GM12878 (cell line): Measurements from ENCODE around the gene SRCAP. TPM values are rescaled to one million over a fixed set of nuclear protein-coding genes. Genes with fewer than 3 reads are reported as not detected.
A peak's percentile ranks its signal among the peaks of the same experiment; 100 is the strongest.

Source experiments
- ATAC-seq: fragments of 200-7000 bp; cut with Tn5 transposase; 3 replicates; pipeline ENCODE4 v1.9.1; 2020; ENCODE audit warnings: mild to moderate bottlenecking, moderate library complexity
- BruUV-seq: library from RNA; stranded (reverse); fragments of 400-500 nt; replicated peaks from 2 replicates; lab custom pipeline; 2021; lab: Mats Ljungman, UMichigan
- CTCF ChIA-PET: fragments of 300-600 bp; sonication (Branson Sonifier 250); formaldehyde crosslinking; extraction: SDS; loops from one replicate; lab custom pipeline; 2021; ENCODE audit warnings: inconsistent platforms; lab: Yijun Ruan, JAX
- POLR2A ChIA-PET: fragments of 350-600 bp; formaldehyde crosslinking; extraction: SDS; loops from one replicate; lab custom pipeline; 2021; ENCODE audit warnings: inconsistent platforms; lab: Charles Lee
- RAD21 ChIA-PET: fragments of 300-600 bp; sonication (Branson Sonifier 250); formaldehyde crosslinking; loops from one replicate; lab custom pipeline; 2023; ENCODE audit warnings: antibody characterized with exemption; ENCODE audit not compliant: unreplicated experiment; lab: Charles Lee
- SMC1A ChIA-PET: fragments of 300-600 bp; sonication (Branson Sonifier 250); formaldehyde crosslinking; loops from one replicate; lab custom pipeline; 2023; ENCODE audit not compliant: unreplicated experiment, uncharacterized antibody; lab: Charles Lee
- DNase-seq: peaks from one replicate; pipeline ENCODE4 v3.0.0-alpha.2; 2011; ENCODE audit warnings: low read depth, low spot score
- FAIRE-seq: peaks from 3 replicates; lab custom pipeline; 2011; peaks lifted over from hg19 to GRCh38; lab: Jason Lieb, UNC
- H2AFZ ChIP-seq: 2 replicates; pipeline ENCODE4 v1.6.0; 2011; ENCODE audit warnings: low read depth, low read length, control low read depth; ENCODE audit not compliant: control insufficient read depth
- H3K27ac ChIP-seq: 2 replicates; pipeline ENCODE4 v1.5.1; 2011; ENCODE audit warnings: control low read depth; ENCODE audit not compliant: control insufficient read depth, insufficient read depth
- H3K27me3 ChIP-seq, 2 experiments: replicated peaks in 1 of 2; 2 replicates each; pipeline versions ENCODE4 v1.6.0 to v1.6.1; 2011; ENCODE audit warnings: low read length in 1 of 2; ENCODE audit not compliant: control insufficient read depth in 2 of 2, insufficient read depth in 2 of 2
- H3K36me3 ChIP-seq, 2 experiments: 2 replicates each; pipeline ENCODE4 v1.5.1; 2011; ENCODE audit warnings: low read length in 1 of 2; ENCODE audit not compliant: control insufficient read depth in 2 of 2, insufficient read depth in 2 of 2
- H3K4me1 ChIP-seq: 2 replicates; pipeline ENCODE4 v1.6.1; 2011; ENCODE audit warnings: mild to moderate bottlenecking, low read length, moderate library complexity, mixed read lengths; ENCODE audit not compliant: control insufficient read depth, insufficient read depth
- H3K4me2 ChIP-seq: 2 replicates; pipeline ENCODE4 v1.6.0; 2011; ENCODE audit warnings: control low read depth; ENCODE audit not compliant: control insufficient read depth, insufficient read depth
- H3K4me3 ChIP-seq: fragments of 200-600 bp; sonication (generic); 2 replicates; pipeline ENCODE4 v1.5.1; 2016
- H3K79me2 ChIP-seq: 2 replicates; pipeline ENCODE4 v1.6.0; 2011; ENCODE audit warnings: low read length; ENCODE audit not compliant: control insufficient read depth, insufficient read depth
- H3K9ac ChIP-seq: 2 replicates; pipeline ENCODE4 v1.8.0; 2011; ENCODE audit warnings: low read length, control low read depth, mixed read lengths; ENCODE audit not compliant: control insufficient read depth, insufficient read depth
- H3K9me3 ChIP-seq: replicated peaks from 3 replicates; pipeline ENCODE4 v1.5.1; 2011; ENCODE audit warnings: mild to moderate bottlenecking, low read length; ENCODE audit not compliant: control insufficient read depth, insufficient read depth
- H4K20me1 ChIP-seq: 2 replicates; pipeline ENCODE4 v1.6.0; 2011; ENCODE audit not compliant: control insufficient read depth, insufficient read depth
- BCL11A ChIP-seq: IDR thresholded peaks from 2 replicates; pipeline ENCODE4 v1.6.1; 2011; ENCODE audit warnings: low read depth, low read length
- BHLHE40 ChIP-seq, 2 experiments: fragments of 450-650 bp in 1 of 2; IDR thresholded peaks; 2 replicates each; pipeline ENCODE4 v1.6.1; 2011 to 2017; ENCODE audit warnings: low read depth in 2 of 2, borderline replicate concordance in 1 of 2, improper control_type of control experiment in 1 of 2, low read length in 1 of 2, mild to moderate bottlenecking in 1 of 2
- BMI1 ChIP-seq: fragments of 450-650 bp; IDR thresholded peaks from 2 replicates; pipeline ENCODE4 v1.6.1; 2016; ENCODE audit warnings: mild to moderate bottlenecking, moderate library complexity, borderline replicate concordance
- CBX3 ChIP-seq: fragments of 200-600 bp; sonication (generic); IDR thresholded peaks from 2 replicates; pipeline ENCODE4 v1.6.1; 2016; ENCODE audit warnings: low read depth, borderline replicate concordance
- EED ChIP-seq: sonication (generic); IDR thresholded peaks from 2 replicates; pipeline ENCODE4 v1.6.1; 2016; ENCODE audit warnings: antibody characterized with exemption, low read depth
- FOS ChIP-seq: IDR thresholded peaks from 3 replicates; pipeline ENCODE4 v1.6.1; 2011; ENCODE audit warnings: borderline replicate concordance; ENCODE audit not compliant: insufficient read length; ENCODE audit errors: extremely low read depth
- HDAC6 ChIP-seq: fragments of 200-600 bp; sonication (generic); IDR thresholded peaks from one replicate; pipeline ENCODE4 v1.8.0; 2017; ENCODE audit warnings: antibody characterized with exemption; ENCODE audit not compliant: unreplicated experiment
- MXI1 ChIP-seq: fragments of 150-350 bp; IDR thresholded peaks from 2 replicates; pipeline ENCODE4 v1.6.1; 2011; ENCODE audit warnings: low read depth, mild to moderate bottlenecking, inconsistent platforms, low read length, improper control_type of control experiment
- NFYB ChIP-seq: IDR thresholded peaks from 2 replicates; pipeline ENCODE4 v1.6.1; 2011; ENCODE audit warnings: low read depth, mild to moderate bottlenecking, low read length, improper control_type of control experiment, moderate library complexity; ENCODE audit not compliant: insufficient read depth
- NR2C2 ChIP-seq: IDR thresholded peaks from 2 replicates; pipeline ENCODE4 v1.6.1; 2011; ENCODE audit warnings: borderline replicate concordance, low read depth; ENCODE audit not compliant: control insufficient read depth, insufficient read length
- POLR2A ChIP-seq: IDR thresholded peaks from 2 replicates; pipeline ENCODE4 v1.6.1; 2011; ENCODE audit warnings: low read depth, mild to moderate bottlenecking, low read length
- RELA ChIP-seq: fragments of 450-650 bp; IDR thresholded peaks from 2 replicates; pipeline ENCODE4 v1.8.0; 2014; ENCODE audit warnings: borderline replicate concordance; ENCODE audit not compliant: partially characterized antibody
- SMC3 ChIP-seq: IDR thresholded peaks from 2 replicates; pipeline ENCODE4 v1.6.1; 2011; ENCODE audit warnings: low read length, improper control_type of control experiment, borderline replicate concordance
- SP1 ChIP-seq: IDR thresholded peaks from one replicate; pipeline ENCODE4 v1.6.1; 2011; ENCODE audit warnings: low read depth, low read length
- SPI1 ChIP-seq: IDR thresholded peaks from 2 replicates; pipeline ENCODE4 v1.6.1; 2011; ENCODE audit warnings: low read depth, mild to moderate bottlenecking, low read length, moderate library complexity, borderline replicate concordance; ENCODE audit not compliant: insufficient read depth
- SREBF2 ChIP-seq: IDR thresholded peaks from 2 replicates; pipeline ENCODE4 v1.6.1; 2012; ENCODE audit warnings: mild to moderate bottlenecking, low read length
- ZBTB4 ChIP-seq: fragments of 450-650 bp; formaldehyde crosslinking; IDR thresholded peaks from 2 replicates; pipeline ENCODE4 v1.4.0; 2022; ENCODE audit warnings: mild to moderate bottlenecking, moderate library complexity
- ZNF207 ChIP-seq: fragments of 450-650 bp; IDR thresholded peaks from 2 replicates; pipeline ENCODE4 v1.6.1; 2014; ENCODE audit warnings: antibody characterized with exemption, mild to moderate bottlenecking, borderline replicate concordance
- WGBS: methylation state at CpG from one replicate; pipeline ENCODE4 v1.1.6; 2016; ENCODE audit warnings: low lambda C conversion rate; ENCODE audit not compliant: insufficient replicate concordance, insufficient coverage; ENCODE audit errors: missing lambda C conversion rate; 5-methylcytosine and 5-hydroxymethylcytosine counted together
- in situ Hi-C: fragments of 300-500 bp; cut with MboI; formaldehyde crosslinking; loops from 9 replicates; pipeline ENCODE4 v1.14.3; 2018; ENCODE audit warnings: mixed read lengths
- intact Hi-C: fragments of 100-400 bp; cut with micrococcal nuclease; formaldehyde crosslinking; loops from one replicate; pipeline ENCODE4 v1.14.2; 2022; ENCODE audit not compliant: unreplicated experiment
- polyA plus RNA-seq, 11 experiments: library from polyadenylated mRNA; depleted of rRNA in 4 of 11; unstranded in 6 of 11; stranded (reverse) in 5 of 11; fragments of >200 nt; fragmentation: Nextera tagmentation in 4 of 11; fragmentation: Illumina TruSeq in 1 of 11; extraction: Ambion mirVana in 4 of 11; extraction: Trizol in 1 of 11; gene quantifications; 1 replicate in 1 of 11; 2 replicates in 10 of 11; pipeline versions ENCODE4 v1.2.1 to v1.2.3, GENCODE V29; 2011 to 2016; ENCODE audit warnings: inconsistent platforms in 2 of 11, missing spikeins in 2 of 11, low read depth in 1 of 11
- total RNA-seq, 4 experiments: library from RNA; depleted of rRNA in 3 of 4; stranded (reverse); fragments of >200 nt in 3 of 4; fragmentation: Illumina TruSeq in 1 of 4; extraction: Trizol in 1 of 4; gene quantifications; 2 replicates each; pipeline versions ENCODE4 v1.2.1 to v1.2.3, GENCODE V29; 2013 to 2021

Gene SRCAP
- total and polyA plus RNA-seq, 10 of the 15 experiments (the other 5 are each of a cell fraction or from before 2014, with no cell fraction given), result 0.24 to 58.4 (median 11.6) TPM

GRCh38 chr16:30652005-30652296 lies 47.0 kb upstream of the SRCAP start:
- Histone ChIP-seq H3K9ac (peak overlapping the region; percentile 86), H3K79me2 (peaks cover 21% of the 10 kb centered on the region), H3K4me1 (peaks cover 15% of the 10 kb centered on the region), H3K27ac (peak overlapping the region; percentile 83), H3K27me3 (no peaks in the 10 kb centered on the region), H2AFZ (peak overlapping the region; percentile 55), H4K20me1 (no peaks in the 10 kb centered on the region), H3K4me3 (peak overlapping the region; percentile 100), H3K36me3 (peaks cover 13 to 24% of the 10 kb centered on the region in 2 experiments), H3K9me3 (no peaks in the 10 kb centered on the region), H3K4me2 (peak overlapping the region; percentile 95)
- in situ Hi-C loops, result loop anchor here (25.0 kb wide), 1 partner anchor 1235 kb away; no protein-coding TSS in a partner anchor
- POLR2A ChIA-PET, result interaction anchor here (0.6 to 0.7 kb wide), 2 partner anchors 32 to 38 kb away, joined by 3 read pairs; no protein-coding TSS in a partner anchor
- BruUV-seq, result no TSS peak
- ATAC-seq, result no peak
- 0% methylated on average over 2 of the region's 2 CpGs for WGBS
- intact Hi-C loops, result loop anchor here (10.0 kb wide), 3 partner anchors 77 to 273 kb away; partner anchors contain the start of genes BCL7C, CTF1, FBXL19 and ZNF688
- FAIRE-seq, result no peak
- DNase-seq, result no peak
- RAD21 ChIA-PET, result no interaction called here
- CTCF ChIA-PET, result interaction anchor here (0.7 to 1.3 kb wide), 4 partner anchors 20 to 245 kb away, joined by 3 to 4 read pairs (median 3); partner anchors contain the start of gene DCTPP1
- TF ChIP-seq SPI1, result no peak
- no peak for TF ChIP-seq HDAC6
- no peak for TF ChIP-seq BMI1
- no peak for TF ChIP-seq EED
- TF ChIP-seq ZNF207, result no peak
- TF ChIP-seq ZBTB4, result no peak
- no peak for TF ChIP-seq BHLHE40 (IDR thresholded peaks at IDR 0.05; ENCODE audit: borderline replicate concordance in 1 of 2, low read depth in 2 of 2, low read length in 1 of 2)
- no peak for TF ChIP-seq NFYB
- TF ChIP-seq FOS, result no peak
- TF ChIP-seq SMC3, result no peak
- TF ChIP-seq NR2C2, result no peak
- TF ChIP-seq BCL11A, result no peak
- TF ChIP-seq RELA, result no peak
- no peak for TF ChIP-seq POLR2A
- no peak for TF ChIP-seq MXI1
- TF ChIP-seq CBX3, result no peak
- TF ChIP-seq SP1, result no peak
- no peak for TF ChIP-seq SREBF2
- SMC1A ChIA-PET, result interaction anchor here (0.6 to 1.1 kb wide), 2 partner anchors 46 to 65 kb away, joined by 3 read pairs; no protein-coding TSS in a partner anchor
